Esophagus muscularis mucosa (tissue), 3 donors: Measurements from ENCODE around the gene NEK11.

Source experiments
- POLR2A ChIP-seq: fragments of 450-650 bp; IDR thresholded peaks from one replicate; pipeline ENCODE4 v1.6.1; 2017; ENCODE audit warnings: antibody characterized with exemption, moderate library complexity, mild to moderate bottlenecking, low read depth
- POLR2AphosphoS5 ChIP-seq, 2 donors: sonication (generic); formaldehyde crosslinking; IDR thresholded peaks; one replicate each; pipeline ENCODE4 v1.6.1; 2017; ENCODE audit warnings: antibody characterized with exemption in 2 of 2
- TF ChIP-seq, protein P1 (sequence below), 3 experiments: fragments of 200-600 bp in 2 of 3; fragments of 450-650 bp in 1 of 3; sonication (generic) in 2 of 3; IDR thresholded peaks; one replicate each; pipeline ENCODE4 v1.5.1; 2017 to 2019; ENCODE audit warnings: antibody characterized with exemption in 3 of 3, mild to moderate bottlenecking in 2 of 3, moderate library complexity in 1 of 3

DNA sequence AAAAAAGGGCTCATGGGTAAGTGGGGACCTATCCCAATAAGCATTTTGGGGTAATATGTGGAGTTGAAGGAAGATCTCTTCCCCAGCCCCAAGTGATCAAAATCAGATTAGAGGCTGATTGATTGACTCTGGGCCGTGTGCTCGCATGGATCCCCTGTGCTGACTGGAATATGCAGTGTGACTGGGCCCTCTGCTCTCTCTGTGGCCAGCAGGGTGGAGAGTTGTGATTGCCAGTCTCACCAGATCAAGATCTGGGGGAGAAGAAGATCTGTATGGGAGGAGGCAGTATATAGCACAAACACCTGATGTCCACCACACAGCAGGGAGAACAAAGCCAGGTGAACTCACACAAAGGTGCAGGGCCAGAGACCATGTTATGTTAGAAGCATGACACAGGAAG lies 363.7 kb downstream of the NEK11 start:
- TF ChIP-seq, protein P1, sequence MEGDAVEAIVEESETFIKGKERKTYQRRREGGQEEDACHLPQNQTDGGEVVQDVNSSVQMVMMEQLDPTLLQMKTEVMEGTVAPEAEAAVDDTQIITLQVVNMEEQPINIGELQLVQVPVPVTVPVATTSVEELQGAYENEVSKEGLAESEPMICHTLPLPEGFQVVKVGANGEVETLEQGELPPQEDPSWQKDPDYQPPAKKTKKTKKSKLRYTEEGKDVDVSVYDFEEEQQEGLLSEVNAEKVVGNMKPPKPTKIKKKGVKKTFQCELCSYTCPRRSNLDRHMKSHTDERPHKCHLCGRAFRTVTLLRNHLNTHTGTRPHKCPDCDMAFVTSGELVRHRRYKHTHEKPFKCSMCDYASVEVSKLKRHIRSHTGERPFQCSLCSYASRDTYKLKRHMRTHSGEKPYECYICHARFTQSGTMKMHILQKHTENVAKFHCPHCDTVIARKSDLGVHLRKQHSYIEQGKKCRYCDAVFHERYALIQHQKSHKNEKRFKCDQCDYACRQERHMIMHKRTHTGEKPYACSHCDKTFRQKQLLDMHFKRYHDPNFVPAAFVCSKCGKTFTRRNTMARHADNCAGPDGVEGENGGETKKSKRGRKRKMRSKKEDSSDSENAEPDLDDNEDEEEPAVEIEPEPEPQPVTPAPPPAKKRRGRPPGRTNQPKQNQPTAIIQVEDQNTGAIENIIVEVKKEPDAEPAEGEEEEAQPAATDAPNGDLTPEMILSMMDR (IDR thresholded peaks at IDR 0.05), result no peak
- TF ChIP-seq POLR2A (no peak), POLR2AphosphoS5 (IDR thresholded peaks at IDR 0.05) (no peak)
